ENCODE measurements around the gene VLDLR. TPM values are rescaled to one million over a fixed set of nuclear protein-coding genes. Genes with fewer than 3 reads are reported as not detected.

The VLDLR gene
- total RNA-seq, 1 experiment from 2014 or later: 4.5 TPM

DNA sequence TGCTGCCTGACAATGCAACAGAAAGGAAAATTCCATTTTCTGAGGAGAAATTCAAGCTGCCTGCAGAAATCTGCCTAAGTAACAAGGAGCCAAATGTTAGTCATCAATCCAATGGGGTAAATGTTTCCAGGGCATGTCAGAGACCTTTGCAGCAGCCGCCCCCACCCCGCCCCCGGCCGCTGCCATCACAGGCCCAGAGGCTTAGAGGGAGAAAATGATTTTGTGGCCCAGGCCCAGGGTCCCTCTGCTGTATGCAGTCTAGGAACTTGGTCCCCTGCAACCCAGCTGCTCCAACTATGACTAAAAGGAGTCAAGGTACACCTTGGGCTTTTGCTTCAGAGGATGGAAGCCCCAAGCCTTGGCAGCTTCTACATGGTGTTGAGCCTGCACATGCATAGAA lies 45.0 kb downstream of the VLDLR start:
- TF ChIP-seq, protein P1, sequence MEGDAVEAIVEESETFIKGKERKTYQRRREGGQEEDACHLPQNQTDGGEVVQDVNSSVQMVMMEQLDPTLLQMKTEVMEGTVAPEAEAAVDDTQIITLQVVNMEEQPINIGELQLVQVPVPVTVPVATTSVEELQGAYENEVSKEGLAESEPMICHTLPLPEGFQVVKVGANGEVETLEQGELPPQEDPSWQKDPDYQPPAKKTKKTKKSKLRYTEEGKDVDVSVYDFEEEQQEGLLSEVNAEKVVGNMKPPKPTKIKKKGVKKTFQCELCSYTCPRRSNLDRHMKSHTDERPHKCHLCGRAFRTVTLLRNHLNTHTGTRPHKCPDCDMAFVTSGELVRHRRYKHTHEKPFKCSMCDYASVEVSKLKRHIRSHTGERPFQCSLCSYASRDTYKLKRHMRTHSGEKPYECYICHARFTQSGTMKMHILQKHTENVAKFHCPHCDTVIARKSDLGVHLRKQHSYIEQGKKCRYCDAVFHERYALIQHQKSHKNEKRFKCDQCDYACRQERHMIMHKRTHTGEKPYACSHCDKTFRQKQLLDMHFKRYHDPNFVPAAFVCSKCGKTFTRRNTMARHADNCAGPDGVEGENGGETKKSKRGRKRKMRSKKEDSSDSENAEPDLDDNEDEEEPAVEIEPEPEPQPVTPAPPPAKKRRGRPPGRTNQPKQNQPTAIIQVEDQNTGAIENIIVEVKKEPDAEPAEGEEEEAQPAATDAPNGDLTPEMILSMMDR (conservative IDR thresholded peaks at IDR 0.05; ENCODE audit: low read depth, low read length): no peak
- no peak for TF ChIP-seq EZH2 (IDR thresholded peaks at IDR 0.05; ENCODE audit: borderline replicate concordance, low read depth, low read length, poor library complexity, severe bottlenecking)
- no peaks in the 10 kb centered on the region for H3K36me3 ChIP-seq (ENCODE audit: insufficient read depth, low read length, poor library complexity, severe bottlenecking)
- H3K4me1 ChIP-seq (ENCODE audit: insufficient read depth, low read length, poor library complexity, severe bottlenecking): no peaks in the 10 kb centered on the region
- intact Hi-C loops (cut with micrococcal nuclease; ENCODE audit: unreplicated experiment): no loop called here
- no peak overlapping the region for H3K27ac ChIP-seq (ENCODE audit: low read depth, low read length, poor library complexity, severe bottlenecking)
- ChIA-PET CTCF (no interaction called here), POLR2A (ENCODE audit: low non-redundant PET) (no interaction called here)
- H3K27me3 ChIP-seq (replicated peaks; ENCODE audit: insufficient read depth, low read depth, low read length, poor library complexity): no peaks in the 10 kb centered on the region
- BruUV-seq (replicated peaks): no TSS peak
- no peak for DNase-seq (ENCODE audit: low spot score)
- no peaks in the 10 kb centered on the region for H3K9me3 ChIP-seq (ENCODE audit: low read depth, low read length, poor library complexity, severe bottlenecking)
- no peak overlapping the region for H3K4me3 ChIP-seq (ENCODE audit: low read depth, low read length, poor library complexity, severe bottlenecking)

DNA sequence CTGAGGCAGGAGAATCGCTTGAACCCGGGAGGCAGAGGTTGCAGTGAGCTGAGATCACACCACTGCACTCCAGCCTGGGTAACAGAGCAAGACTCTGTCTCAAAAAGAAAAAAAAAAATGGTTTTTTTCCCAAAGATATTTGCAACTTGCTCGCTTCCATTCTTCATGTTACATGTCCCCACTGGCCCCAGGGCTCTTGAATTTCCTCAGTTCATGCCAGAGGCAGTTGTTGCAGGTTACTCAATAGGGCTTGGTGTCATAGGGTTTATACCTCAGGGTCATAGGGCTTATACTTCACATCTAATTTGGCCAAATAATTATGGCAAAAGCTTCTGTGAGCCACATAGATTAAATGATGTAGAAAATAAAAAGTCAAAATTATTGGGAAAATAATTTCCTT lies 51.6 kb downstream of the VLDLR start:
- intact Hi-C loops (cut with micrococcal nuclease; ENCODE audit: unreplicated experiment): no loop called here
- Histone ChIP-seq H3K27ac (ENCODE audit: low read depth, low read length, poor library complexity, severe bottlenecking) (no peak overlapping the region), H3K36me3 (ENCODE audit: insufficient read depth, low read length, poor library complexity, severe bottlenecking) (no peaks in the 10 kb centered on the region), H3K4me3 (ENCODE audit: low read depth, low read length, poor library complexity, severe bottlenecking) (no peak overlapping the region), H3K27me3 (replicated peaks; ENCODE audit: insufficient read depth, low read depth, low read length, poor library complexity) (no peaks in the 10 kb centered on the region), H3K4me1 (ENCODE audit: insufficient read depth, low read length, poor library complexity, severe bottlenecking) (no peaks in the 10 kb centered on the region), H3K9me3 (ENCODE audit: low read depth, low read length, poor library complexity, severe bottlenecking) (no peaks in the 10 kb centered on the region)
- DNase-seq (ENCODE audit: low spot score): no peak
- POLR2A ChIA-PET (ENCODE audit: low non-redundant PET): no interaction called here
- BruUV-seq (replicated peaks): no TSS peak
- CTCF ChIA-PET: no interaction called here
- no peak for TF ChIP-seq EZH2 (IDR thresholded peaks at IDR 0.05; ENCODE audit: borderline replicate concordance, low read depth, low read length, poor library complexity, severe bottlenecking)
- TF ChIP-seq, protein P1 (conservative IDR thresholded peaks at IDR 0.05; ENCODE audit: low read depth, low read length): no peak

DNA sequence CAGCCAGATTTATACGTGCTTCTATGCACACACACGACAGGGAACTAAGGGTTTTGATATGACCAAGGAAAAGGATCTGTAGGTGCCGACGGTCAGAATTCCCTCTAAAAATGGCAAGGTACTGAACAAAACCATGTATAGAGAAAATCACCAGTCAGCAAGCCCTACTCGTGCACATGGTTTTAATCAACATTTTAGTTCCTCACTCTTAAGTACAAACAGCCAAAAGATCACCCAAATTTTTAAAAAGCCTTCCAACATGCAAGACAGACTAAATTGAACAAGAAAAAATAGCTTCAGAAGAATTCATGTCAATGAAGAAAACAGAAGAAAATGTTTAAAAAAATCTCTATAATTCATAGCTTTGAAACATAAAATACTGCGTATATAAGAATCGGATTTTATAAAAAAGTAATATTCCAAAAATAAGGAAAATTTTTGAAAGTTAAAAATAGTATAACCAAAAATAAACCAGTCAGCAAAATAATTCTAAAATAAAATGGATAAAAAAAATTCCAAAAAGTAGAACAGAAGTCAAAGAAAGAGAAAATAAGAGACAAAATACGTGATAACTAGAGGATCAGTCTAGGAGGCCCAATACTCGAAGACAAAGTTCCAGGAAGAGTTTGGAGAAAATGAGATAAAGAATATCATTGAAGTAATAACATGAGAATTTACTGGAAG lies 52.7 kb downstream of the VLDLR start:
- BruUV-seq (replicated peaks): no TSS peak
- no peaks in the 10 kb centered on the region for H3K27me3 ChIP-seq (replicated peaks; ENCODE audit: insufficient read depth, low read depth, low read length, poor library complexity)
- no peak overlapping the region for H3K27ac ChIP-seq (ENCODE audit: low read depth, low read length, poor library complexity, severe bottlenecking)
- no peaks in the 10 kb centered on the region for H3K36me3 ChIP-seq (ENCODE audit: insufficient read depth, low read length, poor library complexity, severe bottlenecking)
- no peak for DNase-seq (ENCODE audit: low spot score)
- intact Hi-C loops (cut with micrococcal nuclease; ENCODE audit: unreplicated experiment): no loop called here
- no peaks in the 10 kb centered on the region for H3K4me1 ChIP-seq (ENCODE audit: insufficient read depth, low read length, poor library complexity, severe bottlenecking)
- TF ChIP-seq EZH2 (IDR thresholded peaks at IDR 0.05; ENCODE audit: borderline replicate concordance, low read depth, low read length, poor library complexity, severe bottlenecking): no peak
- ChIA-PET CTCF (no interaction called here), POLR2A (ENCODE audit: low non-redundant PET) (no interaction called here)
- no peak overlapping the region for H3K4me3 ChIP-seq (ENCODE audit: low read depth, low read length, poor library complexity, severe bottlenecking)
- H3K9me3 ChIP-seq (ENCODE audit: low read depth, low read length, poor library complexity, severe bottlenecking): no peaks in the 10 kb centered on the region

DNA sequence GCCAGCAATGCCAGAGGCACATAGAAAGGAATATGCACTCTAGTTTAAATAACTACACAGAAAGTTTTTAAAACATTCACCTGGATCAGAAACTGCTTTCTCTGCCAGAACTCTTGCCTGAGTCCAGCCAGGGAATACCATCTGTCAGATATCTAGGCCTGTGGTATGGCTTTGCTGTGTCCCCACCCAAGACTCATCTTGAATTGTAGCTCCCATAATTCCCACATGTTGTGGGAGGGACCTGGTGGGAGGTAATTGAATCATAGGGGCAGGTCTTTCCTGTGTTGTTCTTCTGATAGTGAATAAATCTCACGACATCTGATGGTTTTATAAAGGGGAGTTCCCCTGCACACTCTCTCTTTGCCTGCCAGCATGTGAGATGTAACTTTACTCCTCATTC lies 54.2 kb downstream of the VLDLR start:
- no peak for DNase-seq (ENCODE audit: low spot score)
- Histone ChIP-seq H3K36me3 (ENCODE audit: insufficient read depth, low read length, poor library complexity, severe bottlenecking) (no peaks in the 10 kb centered on the region), H3K27me3 (replicated peaks; ENCODE audit: insufficient read depth, low read depth, low read length, poor library complexity) (no peaks in the 10 kb centered on the region), H3K9me3 (ENCODE audit: low read depth, low read length, poor library complexity, severe bottlenecking) (no peaks in the 10 kb centered on the region), H3K4me1 (ENCODE audit: insufficient read depth, low read length, poor library complexity, severe bottlenecking) (no peaks in the 10 kb centered on the region), H3K27ac (ENCODE audit: low read depth, low read length, poor library complexity, severe bottlenecking) (no peak overlapping the region), H3K4me3 (ENCODE audit: low read depth, low read length, poor library complexity, severe bottlenecking) (no peak overlapping the region)
- POLR2A ChIA-PET (ENCODE audit: low non-redundant PET): interaction anchor here (0.6 kb wide), 1 partner anchor 9 kb away, joined by 4 read pairs; no protein-coding TSS in a partner anchor
- intact Hi-C loops (cut with micrococcal nuclease; ENCODE audit: unreplicated experiment): no loop called here
- BruUV-seq (replicated peaks): no TSS peak
- TF ChIP-seq, protein P1 (conservative IDR thresholded peaks at IDR 0.05; ENCODE audit: low read depth, low read length): no peak
- TF ChIP-seq EZH2 (IDR thresholded peaks at IDR 0.05; ENCODE audit: borderline replicate concordance, low read depth, low read length, poor library complexity, severe bottlenecking): no peak
- CTCF ChIA-PET: no interaction called here
